ENCODE results near the gene ARHGAP27.
A peak's percentile ranks its signal among the peaks of the same experiment; 100 is the strongest.

The ARHGAP27 gene

DNA sequence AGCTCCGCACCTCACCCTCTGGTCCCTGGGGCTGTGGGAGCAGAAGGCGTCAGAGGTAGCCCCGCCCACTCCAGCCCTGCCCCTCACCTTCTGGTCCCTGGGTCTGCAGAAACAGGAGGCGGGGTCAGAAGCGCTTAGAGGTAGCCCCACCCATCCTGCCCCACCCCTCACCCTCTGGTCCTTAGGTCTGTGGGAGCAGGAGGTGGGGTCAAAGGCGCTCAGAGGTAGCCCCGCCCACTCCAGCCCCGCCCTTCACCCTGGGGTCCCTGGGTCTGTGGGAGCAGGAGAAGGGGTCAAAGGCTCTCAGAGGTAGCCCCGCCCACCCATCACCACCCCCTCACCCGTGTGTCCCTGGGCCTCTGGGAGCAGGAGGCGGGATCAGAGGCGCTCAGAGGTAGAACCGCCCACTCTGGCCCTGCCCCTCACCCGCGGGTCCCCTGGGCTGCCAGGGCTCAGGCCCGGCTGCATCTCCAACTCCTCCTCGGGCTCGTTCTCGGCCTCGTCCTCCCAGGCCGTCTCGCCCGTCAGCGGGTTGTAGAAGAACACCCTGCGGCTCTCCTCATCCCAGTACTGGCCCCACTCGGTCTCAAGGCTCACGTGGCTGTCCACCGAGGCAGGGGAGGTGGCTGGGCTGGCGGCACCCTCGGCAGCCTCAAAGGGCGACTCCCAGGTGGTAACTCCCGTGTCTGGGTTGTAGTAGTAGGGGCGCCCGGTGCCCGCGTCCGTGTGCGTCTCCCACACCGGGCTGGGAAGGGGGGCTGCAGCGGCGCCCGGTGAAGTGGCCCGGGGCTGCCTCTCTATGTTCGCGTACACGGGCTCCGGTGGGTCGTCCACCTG, 27.2 kb downstream of the ARHGAP27 start:
- no peak for DNase-seq

DNA sequence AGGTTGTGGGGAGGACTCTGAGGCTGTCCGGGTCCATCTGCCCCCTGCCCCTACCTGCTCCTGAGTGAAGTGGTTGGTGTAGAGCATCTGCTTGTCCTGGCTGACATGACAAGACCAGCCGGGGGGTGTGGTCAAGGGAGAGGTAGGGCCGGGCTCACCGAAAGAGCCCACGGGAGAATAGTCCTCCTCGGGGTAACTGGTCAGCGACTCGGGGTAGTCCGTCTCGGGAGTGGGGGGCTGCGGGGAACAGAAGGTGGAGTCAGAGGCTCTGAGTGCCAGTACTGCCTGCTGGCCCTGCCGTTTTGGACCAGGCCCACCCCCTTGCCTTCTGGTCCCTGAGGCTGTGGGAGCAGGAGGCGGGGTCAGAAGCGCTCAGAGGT, 27.8 kb downstream of the ARHGAP27 start:
- DNase-seq, result no peak

DNA sequence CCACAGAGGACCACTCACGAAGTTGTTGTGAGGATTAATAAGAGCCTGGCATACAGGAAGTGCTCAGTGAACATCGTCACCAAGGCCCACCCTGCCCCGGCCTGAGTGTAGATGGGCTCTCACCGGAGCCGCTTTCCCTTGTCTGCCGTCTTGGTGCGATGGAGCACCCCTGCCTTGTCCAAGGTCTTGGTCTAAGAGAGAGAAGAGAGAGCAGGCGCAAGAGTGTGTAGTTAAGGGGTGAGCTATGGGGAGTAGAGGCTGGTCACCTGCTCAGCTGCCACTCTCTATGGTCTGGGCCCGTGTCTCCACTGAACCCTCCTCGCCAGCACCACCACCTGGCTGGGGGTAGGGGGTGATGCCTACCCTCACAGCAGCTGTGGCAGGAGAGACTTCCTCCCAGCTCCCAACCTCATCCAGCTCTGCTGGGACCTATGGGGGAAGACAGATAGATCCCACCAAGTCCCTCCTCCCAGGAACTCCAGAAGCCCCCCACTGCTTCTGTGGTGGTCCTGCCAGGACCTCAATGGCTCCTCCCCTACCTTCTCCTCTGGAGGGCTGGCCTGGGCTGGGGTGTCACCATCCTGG, 28.7 kb downstream of the ARHGAP27 start:
- DNase-seq, result no peak

DNA sequence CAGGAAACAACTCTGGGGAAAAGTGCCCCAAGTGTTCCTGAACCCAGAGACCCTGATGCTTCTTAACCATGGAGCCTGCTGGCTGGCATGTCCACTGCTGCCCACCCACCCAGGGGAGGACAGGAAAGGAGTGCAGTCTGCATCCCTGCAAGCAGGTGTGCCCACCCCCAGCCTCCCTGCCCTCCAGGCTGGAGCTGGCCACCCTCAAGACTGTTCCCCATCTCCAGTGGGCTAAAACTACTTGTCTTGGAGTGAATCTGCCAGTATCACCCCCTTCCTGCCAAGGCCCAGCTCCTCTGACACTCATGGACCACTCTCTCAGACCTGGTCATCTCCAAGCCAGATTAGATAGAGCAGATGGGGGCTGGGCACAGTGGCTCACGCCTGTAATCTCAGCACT, 29.8 kb downstream of the ARHGAP27 start:
- no peak for DNase-seq

DNA sequence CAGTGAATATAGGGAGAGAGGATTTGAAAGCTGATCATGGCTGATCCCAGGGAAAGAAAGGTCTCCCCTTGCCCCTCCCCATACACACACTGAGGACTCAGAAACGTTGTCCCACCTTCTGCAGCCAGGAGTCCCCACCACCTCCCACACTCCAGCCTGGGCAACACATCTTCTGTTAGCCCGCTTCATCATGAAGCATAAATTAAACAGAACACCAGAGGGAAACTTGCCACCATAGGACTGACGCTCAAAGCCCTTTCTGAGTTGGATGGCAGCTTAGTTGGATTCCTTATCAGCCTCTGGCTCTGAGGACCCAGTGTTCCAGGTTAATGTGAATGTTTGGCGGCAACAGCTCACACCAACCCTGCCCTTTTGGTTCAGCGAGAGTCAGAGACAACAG, 33.9 kb downstream of the ARHGAP27 start:
- no peak for DNase-seq

DNA sequence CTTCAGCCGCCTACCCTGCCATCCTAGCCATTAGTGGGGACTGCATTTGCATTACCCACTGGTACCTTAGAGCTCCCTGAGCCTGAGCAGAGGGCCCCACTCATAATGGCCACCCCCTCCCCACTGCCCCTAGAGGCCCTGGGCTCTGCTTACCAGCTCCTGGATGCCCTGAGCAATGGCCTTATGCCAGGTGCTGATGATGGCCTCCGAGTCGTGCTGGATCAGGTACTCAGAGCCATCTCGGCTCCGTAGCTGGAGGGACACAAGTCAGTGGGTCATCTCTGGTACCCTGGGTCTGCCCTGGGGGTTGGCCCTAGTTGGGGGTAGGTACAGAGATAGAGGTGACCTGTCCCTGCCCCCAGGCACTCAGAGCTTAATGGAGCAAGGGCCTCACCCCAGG, 34.9 kb downstream of the ARHGAP27 start:
- no peak for DNase-seq

DNA sequence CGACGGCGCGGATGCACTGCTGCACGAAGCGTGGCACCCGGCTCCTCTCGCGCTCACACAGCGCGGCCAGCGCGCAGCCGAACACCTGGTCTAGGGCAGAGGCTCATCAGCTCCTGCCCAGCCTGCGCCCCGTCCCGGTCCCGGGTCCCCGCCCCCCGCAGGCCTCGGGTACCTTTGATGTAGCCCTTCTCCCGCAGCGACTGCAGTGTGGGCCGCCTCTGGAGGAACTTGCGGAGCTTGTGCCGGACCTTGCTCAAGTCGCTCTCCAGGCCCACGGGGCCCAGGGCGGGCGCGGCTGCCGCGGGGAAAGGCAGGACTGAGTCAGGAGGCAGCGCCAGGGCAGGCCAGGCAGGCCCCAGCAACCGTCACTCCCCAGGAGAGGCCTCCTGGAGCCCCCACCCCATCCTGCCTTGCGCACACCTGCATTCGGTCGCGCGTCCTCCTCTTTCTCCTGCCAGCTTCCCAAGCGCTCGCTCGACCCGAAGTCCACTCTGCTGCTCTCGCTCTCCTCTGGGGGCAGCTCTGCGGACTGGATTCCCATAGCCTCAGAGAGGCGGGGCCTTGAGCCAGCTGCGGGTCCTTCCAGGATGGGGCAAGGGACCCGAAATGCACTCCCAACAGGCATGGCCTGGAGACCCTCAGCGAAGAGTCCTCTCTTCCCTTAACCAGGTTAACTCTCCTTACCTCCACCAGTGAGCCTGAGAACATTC, 36.0 kb downstream of the ARHGAP27 start:
- DNase-seq, result no peak

DNA sequence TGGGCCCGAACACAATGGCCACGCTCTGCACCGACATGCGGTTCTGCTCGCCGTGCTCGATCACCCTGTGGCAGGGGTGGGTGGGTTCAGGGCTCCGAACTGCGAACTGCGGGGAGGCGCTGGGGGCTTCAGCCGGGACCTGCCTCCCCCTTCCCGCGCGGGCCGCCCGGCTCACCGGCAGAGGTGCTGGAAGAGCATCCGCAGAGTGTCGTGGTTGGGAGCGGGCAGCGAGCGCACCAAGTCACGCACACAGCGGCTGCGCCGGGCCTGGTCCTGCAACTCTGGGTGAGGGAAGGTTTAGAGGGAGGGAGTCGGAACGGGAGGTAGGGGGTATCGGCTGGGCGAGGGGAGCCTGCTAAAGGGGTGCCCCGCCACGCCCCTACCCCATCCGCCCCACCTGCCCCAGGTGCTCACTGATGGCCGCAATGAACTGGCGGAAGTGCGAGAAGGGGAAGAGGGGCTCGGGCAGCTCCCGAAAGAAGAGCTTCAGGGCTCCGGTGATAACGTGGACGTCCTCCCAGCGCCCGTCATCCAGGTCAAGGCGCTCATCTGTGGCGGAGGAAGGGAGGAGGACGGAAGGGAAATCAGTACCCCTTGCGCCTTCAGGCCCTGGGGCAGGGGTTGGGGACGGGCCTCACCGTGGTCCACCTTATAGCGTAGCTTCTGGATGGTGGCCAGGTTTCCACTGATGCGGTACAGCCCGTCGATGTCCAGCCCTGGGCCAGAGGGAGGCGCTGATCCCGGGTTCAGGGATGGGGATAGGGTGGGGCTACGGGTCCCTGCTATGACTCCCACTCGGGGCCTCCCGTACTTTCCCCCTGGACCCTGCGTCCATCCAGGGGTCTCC, 36.9 kb downstream of the ARHGAP27 start:
- no peak for DNase-seq

DNA sequence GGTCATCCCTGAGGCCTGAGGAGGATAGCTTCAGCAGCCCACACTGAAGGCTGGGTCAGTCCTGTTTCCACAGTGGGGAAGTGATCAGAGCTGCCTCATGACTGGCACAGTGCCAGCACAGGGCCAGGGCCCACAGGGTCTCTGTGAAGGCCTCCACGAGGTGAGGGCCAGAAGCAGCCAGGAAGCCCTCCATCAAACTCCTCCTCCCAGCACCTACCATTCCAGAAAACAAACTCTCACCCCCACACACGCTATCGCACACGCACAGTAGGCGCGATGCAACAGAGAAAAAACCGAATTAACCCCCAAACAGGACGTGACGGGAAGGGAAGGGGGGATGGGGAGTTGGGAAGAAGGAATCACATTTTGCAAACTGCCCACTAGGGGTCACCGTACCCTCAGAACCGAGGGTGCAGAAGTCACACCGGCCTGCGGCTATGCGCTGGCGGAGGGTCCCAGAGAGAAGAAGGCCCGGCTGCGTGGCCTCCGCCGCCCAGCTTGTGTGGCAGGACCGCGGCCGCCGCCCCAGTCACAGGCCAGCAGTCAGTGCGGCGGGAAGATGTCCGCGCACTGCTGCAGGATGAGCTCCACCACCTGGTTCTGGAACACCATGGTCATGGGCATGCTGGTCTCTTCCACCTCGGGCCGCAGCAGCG, 37.6 kb downstream of the ARHGAP27 start:
- DNase-seq, result peak; percentile 46

DNA sequence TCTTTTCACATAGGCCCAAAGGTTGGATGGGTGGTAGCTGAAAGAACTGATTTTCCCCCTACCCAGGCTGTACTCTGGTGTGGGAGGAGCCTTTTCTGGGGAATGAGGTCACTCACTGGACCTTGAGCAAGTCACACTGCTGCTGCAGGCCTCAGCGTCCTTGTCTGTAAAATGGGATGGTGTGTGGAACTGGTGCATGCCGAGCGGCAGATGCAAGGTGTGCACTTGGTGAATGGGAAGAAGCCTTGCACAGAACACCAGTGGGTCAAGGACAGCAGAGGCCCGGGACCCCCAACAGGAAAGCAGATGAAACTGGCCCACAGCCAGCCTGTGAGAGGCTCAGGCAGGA, 38.1 kb downstream of the ARHGAP27 start:
- no peak for DNase-seq

DNA sequence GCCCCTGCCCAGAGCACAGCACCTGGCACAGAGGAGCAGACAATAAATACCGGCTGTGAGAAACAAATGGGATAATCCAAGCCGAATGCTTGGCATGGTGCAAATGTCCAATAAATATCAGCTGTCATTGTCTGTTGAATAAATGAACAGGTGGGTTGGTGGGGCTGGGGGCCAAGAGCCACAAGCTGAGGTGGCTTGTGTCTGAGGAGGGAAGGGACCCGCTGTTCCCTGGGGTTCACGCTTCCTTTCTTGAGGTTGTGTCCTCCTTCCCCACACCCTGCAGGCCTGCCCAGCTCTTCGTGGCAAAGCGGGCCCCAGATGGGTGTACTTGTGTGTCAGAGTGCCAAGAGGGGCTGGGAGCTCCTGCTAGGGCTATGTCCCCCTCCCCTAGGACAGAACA, 38.6 kb downstream of the ARHGAP27 start:
- DNase-seq, result no peak

DNA sequence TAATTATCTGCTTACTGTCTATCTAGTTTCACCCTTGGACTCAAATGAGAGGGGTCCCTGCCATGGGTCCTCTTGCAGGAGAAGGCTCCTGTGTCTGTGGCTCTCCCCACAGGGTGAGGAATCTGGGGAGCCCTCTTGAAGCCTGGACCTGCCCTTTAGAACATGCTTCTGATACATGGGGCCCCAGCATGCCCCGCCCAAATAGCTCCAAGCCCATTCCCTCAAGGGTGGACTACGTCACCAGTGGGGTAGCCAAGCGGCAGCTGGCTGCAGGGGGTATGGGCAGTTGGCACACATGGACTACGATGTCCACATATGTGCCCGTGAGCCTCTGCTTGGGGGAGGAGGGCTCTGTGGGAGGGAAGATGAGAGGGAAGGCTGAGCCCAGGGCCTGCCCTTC, 39.3 kb downstream of the ARHGAP27 start:
- DNase-seq, result no peak

DNA sequence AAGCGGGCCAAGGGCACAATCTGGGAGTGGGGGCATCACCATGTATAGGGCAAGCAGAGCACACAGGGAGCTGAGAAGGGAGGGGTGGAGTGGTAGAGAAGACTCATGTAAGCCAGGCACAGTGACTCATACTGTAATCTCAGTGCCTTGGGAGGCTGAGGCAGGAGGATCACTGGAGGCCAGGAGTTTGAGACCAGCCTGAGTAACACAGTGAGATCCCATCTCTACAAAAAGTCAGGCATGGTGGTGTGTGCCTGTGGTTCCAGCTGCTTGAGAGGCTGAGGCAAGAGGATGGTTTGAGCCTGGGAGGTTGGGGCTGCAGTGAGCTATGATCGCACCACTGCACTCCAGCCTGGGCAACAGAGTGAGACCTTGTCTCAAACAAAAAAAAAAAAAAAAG, 40.8 kb downstream of the ARHGAP27 start:
- no peak for DNase-seq

DNA sequence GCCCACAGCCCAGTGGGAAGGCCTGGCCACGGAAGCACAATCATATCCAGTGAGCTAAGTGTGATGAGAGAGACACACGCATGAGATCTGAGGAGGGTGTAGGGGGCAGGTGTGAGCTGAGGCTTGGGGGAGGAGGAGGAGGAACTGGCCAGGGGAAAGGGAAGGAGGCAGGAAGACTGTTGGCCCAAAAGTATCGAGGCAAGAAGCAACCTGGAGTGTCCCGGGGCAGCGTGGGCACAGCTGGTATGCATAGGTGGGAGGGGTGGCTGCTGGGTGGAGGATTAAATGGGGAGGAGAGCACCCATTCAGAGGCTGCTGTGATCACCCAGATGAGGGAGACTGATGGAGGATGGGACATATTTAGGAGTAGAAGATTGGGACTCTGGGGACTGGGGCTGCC, 41.4 kb downstream of the ARHGAP27 start:
- no peak for DNase-seq

DNA sequence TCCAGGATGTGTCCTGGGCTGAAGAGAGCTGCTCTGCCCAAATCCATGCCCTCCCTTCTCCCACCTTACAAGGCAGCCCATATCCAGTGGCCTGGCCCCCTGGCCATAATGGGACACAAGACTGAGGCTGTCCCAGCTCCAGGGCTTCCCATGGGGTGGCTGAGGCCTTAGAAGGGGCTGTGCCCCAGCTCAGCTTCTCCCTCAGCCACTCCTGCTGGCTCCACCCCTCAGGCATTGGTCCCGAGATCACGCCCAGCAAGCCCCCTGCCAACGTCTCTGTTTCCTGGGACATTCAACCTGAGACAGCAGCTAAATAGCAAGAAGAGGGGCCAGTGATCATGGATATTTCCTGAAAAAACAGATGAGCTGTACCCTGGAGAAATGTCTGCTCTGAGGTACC, 43.3 kb downstream of the ARHGAP27 start:
- no peak for DNase-seq

DNA sequence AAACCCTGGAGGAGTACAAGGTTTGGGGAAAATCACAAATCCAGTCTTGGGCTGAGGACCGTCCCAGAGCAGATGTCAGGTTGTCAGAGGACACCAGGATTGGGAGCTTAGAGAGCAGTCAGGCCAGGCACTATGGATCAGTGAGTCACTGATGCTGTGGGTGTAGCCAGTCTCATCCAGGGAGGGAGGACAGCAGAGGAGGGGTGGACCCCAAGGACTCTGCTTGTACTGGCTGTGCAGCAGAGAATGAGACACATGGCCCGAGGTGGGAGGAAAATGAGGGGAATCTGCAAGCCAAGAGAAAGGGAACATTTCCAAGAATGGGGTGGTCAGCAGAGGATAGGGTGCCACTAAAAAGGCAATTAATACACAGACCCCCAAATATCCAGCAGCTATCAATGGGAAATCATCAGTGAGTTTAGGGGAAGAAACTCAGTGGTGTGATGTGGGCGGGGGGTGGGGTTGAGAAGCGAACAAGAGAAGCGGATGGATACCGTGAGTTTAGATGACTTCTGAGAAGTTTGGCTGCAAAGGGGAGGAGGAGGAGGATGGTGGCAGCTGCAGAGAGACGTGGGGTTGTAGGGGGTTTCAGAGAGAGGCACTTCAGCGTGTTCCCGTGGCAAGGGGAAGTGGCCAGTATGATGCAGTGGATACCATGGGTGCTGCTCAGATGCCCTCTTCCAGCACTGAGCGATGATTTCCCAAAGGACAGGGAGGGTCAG, 43.9 kb downstream of the ARHGAP27 start:
- no peak for DNase-seq

DNA sequence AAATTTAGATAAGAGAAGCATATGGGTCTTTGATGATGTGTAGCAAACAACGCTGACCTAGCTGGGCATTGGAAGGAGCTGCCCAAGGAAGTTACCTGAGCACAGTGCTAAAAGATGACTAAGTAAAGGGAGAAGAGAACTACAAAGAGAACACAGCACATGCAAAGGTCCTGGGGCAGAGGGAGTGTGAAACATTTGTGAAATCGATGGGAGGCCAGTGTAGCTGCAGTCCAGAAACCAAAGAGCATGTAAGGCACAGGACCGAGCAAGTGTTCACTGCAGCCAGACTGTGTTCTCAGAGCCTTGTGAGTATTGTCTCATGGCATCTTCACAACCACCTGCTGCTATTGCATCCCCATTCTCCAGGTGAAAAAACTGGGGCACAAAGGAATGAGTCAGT, 44.9 kb downstream of the ARHGAP27 start:
- no peak for DNase-seq

DNA sequence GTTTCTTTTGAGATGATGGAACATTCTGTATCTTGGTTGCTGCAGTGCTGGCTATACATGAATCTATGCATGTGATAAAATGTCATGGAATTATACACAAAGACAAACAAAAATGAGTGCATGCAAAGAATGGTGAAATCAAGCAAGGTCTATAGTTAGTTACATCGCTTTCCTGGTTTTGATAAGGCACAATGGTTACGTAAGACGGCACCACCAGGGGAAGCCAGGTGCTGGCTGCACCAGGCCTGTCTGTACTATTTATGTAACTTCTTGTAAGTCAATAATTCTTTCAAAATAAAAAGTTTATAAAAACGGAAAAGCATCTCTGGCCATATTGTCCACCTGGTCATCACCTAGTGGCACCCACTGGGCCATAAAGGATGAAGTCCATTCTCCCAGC, 46.5 kb downstream of the ARHGAP27 start:
- no peak for DNase-seq

DNA sequence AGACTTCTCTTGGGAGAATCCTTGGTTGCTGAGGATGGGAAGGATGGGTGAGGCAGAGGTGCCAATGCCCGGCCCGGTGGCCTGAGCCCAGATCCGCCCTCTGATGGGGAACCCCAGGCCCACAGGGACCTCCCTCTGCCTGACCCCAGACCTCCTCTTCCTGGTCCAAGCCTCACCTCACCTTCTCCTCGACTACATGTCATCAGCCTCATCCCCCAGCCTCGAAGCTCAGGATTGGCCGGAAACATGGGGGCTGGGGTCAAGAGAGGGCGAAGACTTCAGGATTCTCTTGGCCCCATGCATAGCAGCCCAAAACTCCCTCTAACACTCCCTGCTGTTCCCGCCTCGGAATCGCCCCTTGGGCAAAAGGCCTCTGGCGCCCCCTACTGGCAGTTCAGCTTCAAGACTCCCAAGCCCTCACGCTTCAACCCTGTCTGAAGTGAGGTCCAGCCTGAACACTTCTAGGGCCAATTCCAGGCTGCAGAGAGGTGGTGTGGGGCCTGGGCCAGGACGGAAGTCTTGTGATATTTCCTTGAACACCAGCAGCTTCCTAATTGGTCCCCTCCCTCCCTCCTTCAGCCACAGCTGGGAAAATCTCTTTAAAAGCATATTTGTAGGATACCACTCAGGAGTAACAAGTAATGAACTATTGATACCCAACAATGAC, 47.2 kb downstream of the ARHGAP27 start:
- DNase-seq, result peak; percentile 80

DNA sequence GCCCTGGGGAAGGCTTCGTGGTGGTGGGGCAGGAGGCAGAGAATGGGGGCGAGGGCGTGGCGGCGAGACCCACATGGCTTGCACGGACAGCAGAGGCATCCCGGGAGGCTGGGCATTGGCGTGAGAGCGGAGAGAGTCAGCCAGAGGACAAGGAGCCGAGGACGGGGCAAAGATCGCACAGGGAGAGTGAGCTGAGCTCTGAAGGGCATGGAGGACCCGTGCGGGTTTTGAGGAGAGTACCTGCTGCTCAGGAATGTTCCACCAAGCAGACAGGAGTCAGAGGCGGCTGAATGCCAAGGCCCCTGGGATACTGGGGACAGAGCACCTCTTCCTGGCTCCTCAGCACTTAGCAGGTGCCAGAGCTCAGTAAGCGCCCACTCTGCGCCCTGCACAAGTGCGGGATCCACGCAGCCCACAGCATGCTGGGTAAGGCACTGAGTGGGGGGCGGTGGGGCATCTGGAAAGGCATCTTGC, 47.8 kb downstream of the ARHGAP27 start:
- DNase-seq, result no peak

DNA sequence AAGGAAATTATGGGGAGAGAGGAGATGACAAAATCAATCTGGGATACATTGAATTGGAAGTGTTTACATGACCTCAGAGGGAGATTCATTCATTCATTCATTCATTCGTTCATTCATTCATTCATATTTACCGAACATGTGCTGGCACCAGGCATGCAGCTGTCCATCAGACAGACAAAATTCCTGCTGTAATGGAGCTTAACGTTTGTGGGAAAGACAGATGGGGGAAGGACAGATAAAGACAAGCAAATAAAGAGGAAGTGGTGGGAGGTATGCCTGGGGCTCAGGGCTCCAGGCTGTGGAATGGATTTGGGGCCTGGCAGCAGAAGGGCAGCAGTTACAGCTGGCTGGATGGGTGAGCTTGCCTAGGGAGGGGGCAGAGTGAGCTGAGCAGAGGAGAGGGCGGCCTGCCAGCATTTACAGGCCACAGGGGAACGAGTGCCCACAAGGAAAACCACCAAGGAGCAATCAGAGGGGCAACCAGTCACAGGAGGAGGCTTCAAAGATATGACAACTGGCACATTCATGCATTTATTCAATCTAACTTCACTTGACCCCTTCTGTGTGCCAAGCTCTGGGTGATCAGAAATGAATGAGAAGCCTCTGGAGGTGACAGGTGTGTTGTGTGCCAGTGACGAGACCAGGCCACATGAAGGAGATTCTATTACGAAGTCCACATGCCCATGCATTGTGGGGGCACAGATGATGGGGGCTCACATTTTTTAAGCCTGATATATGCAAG, 48.5 kb downstream of the ARHGAP27 start:
- DNase-seq, result no peak
